HG03039 (cell line): Measurements from ENCODE around the gene POU5F1.
"Not testable (repeated sequence)": the region's sequence is repeated elsewhere in the genome, so short reads cannot be mapped to it uniquely, and the experiment has no call there.

Experiments
- ATAC-seq: cut with Tn5 transposase; IDR thresholded peaks from one replicate; pipeline ENCODE4 v1.9.1; 2021; ENCODE audit warnings: mild to moderate bottlenecking, moderate library complexity; ENCODE audit not compliant: unreplicated experiment

Gene POU5F1

DNA sequence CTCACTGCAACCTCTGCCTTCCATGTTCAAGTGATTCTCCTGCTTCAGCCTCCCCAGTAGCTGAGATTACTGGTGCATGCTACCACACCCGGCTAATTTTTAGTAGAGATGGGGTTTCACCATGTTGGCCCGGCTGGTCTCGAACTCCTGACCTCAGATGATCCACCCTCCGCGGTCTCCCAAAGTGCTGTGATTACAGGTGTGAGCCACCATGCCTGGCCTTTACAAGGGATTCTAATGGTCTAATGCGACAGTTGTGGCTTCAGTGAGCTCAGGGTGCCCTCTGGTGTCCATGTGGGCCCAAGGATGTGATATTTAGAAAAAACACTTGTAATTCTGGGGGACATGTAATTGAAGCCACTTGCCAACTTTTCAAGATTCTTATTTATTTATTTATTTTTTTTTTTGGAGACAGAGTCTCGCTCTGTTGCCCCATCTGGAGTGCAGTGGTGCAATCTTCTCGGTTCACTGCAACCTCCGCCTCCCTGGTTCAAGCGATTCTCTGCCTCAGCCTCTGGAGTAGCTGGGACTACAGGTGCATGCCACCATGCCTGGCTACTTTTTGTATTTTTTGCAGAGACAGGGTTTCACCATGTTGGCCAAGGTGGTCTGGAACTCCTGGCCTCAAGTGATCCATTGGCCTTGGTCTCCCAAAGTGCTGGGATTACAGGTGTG, 22.1 kb upstream of the POU5F1 start:
- ATAC-seq = not testable (repeated sequence)

- no peak for ATAC-seq
Observed at GRCh38 chr6:31190488-31190887, 20.0 kb upstream of the POU5F1 start.

DNA sequence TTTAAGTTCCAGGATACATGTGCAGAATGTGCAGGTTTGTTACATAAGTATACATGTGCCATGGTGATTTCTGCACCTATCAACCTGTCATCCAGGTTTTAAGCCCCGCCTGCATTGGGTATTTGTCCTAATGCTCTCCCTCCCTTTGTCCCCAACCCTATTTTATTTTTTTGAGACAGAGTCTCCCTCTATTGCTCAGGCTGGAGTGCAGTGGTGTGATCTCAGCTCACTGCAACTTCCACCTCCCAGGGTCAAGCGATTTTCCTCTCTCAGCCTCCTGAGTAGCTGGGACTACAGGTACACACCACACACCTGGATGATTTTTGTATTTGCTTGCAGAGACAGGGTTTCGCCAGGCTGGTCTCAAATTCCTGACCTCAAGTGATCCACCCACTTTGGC, 18.7 kb upstream of the POU5F1 start:
- ATAC-seq = not testable (repeated sequence)

GRCh38 chr6:31187780-31188194, 17.3 kb upstream of the POU5F1 start:
- ATAC-seq = no peak

DNA sequence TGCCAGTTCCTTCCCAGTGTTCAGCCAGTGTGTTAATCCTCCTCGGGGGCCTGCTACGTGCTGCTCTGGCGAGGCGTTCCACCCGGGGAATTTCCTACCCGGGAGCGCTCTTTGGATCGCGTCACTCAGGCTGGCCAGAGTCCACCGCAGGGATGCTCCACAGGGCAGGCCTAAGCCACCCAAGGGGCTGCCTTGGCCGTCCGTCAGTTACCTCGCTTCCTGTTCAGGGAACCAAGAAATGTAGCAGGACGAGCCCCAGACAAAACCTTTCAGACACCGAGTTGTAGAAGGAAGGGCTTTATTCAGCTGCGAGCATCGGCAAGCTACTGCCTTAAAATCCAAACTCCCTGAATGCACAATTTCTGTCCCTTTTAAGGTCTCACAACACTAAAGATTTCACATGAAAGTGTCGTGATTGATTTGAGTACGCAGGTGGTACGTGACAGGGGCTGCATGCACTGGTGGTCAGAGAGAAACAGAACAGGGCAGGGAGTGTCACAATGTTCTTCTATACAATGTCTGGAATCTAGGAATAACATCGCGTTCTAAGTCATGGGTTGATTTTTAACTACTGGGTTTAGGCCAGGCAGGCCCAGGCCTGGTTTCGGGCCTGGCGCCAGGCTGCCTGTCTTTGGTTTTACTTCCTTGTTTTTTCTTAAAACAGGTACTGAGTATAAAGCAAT, 15.7 kb upstream of the POU5F1 start:
- no peak for ATAC-seq

- ATAC-seq = not testable (repeated sequence)
Observed at GRCh38 chr6:31185695-31186051, 15.2 kb upstream of the POU5F1 start.

GRCh38 chr6:31183859-31184258, 13.4 kb upstream of the POU5F1 start:
- ATAC-seq = not testable (repeated sequence)

DNA sequence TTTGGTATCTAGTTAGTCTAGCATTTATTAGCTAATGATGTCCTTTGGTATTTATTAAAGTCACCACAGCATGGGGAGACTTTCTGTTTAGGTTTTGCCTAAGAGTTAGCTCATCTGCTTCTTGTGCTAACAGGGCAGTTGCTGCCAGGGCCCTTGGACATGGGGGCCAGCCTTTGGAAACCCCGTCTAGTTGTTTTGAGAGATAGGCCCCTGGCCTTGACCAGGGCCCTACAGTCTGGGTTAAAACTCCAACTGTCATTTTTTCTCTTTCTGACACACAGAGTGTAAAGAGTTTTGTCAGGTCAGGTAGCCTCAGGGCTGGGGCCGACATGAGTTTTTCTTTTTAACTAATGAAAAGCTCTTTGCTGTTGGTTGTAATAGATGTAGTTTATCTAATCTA, 12.8 kb upstream of the POU5F1 start:
- ATAC-seq = not testable (repeated sequence)

- ATAC-seq = no peak
Observed at GRCh38 chr6:31180500-31180899, 10.0 kb upstream of the POU5F1 start.

DNA sequence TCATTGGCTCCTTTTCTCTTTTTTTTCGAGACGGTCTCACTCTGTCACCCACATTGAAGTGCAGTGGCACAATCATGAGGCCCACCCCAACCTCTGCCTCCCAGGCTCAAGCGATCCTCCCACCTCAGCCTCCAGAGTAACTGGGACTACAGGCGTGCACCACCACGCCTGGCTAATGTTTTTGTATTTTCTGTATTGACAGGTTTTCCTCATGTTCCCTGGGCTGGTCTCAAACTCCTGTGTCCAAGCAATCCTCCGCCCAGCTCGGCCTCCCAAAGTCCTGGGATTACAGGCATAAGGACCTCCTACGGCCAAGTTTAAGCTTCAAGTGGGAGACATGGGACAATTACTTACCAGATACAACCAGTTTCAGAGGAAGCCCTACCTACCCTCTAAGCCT, 9.4 kb upstream of the POU5F1 start:
- no peak for ATAC-seq

DNA sequence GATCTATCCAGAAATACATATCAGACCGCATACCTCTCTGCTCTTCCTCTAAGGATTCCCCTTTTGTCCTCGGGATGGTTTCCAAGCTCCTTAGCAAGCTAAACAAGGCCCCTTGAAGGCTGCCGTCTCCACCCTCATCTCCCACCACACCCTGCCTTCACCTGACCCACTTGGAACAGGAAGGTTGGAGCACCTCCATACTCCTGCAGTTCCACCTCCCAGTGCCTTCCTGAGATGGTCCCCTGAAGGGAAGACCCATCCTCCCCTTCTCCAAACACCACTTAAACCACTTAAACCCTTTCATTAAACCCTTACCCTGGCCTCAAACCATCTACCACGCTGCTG, 8.5 kb upstream of the POU5F1 start:
- no peak for ATAC-seq

- no peak for ATAC-seq
Observed at GRCh38 chr6:31178143-31179041, 7.9 kb upstream of the POU5F1 start.

- no peak for ATAC-seq
Observed at GRCh38 chr6:31175971-31176370, 5.5 kb upstream of the POU5F1 start.

- ATAC-seq = no peak
Observed at GRCh38 chr6:31174378-31174777, 3.9 kb upstream of the POU5F1 start.

GRCh38 chr6:31173406-31173805, 2.9 kb upstream of the POU5F1 start:
- ATAC-seq = no peak

DNA sequence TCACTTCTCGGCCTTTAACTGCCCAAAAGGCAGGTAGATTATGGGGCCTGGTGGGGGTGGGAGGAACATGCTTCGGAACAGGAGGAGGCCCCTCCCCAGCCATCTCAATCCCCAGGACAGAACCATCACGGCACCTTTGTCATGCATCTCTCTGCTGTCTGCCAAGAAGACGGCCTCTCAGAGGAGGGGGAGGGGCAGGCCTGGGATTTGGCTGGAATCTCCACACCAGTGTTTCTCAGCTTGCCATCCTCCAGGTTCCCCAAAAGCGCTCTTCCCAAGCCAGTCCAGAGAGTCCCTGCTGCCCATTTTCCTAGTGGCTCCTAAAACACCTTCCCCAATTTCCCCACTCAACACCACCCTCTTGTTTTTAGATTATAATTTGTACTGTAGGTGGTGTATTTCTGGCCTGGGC, 2.5 kb upstream of the POU5F1 start:
- no peak for ATAC-seq

DNA sequence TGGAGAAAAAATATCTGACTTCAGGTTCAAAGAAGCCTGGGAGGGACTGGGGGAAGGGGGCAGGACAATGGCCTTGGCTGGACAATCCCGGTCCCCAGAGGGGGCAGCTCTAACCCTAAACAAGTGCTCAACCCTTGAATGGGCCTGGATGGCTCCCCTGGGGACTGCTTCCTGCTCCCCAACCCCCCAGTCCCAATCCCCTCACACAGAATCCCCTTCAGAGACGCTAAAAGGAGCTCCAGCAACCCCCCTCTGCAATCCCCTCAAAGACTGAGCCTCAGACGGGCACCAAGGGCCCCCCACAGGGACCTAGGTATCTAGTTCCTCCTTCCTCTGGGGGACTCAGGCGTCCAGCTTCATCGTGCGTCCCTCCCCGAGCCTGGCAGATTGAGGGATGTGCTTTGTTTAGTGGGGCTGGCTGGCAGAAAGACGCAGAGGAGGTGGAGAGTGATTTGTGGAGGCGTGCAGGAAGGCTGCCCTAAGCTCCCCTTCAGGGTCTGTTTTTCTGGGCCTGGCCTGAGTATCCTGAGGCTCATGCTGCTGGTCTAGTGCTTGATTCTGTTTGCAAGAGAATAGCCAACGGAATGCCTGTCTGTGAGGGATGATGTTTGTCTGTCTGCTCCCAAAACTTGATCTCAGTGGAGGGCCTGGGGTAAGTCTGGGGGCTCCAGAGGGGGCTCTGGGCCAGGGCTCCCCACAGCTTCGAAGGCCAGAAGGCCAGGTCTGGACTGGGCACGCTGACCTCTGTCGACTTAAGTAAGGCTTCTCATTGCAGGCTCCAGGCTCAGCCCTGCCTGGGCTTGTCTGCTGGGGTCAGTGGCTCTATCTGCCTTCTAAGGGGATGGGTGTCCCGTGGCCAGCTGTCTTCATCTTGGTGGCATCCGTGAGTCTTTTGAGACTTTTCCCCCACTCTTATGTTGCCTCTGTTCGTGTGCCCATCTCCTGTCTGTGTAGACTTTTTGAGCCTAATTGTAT, 1.7 kb upstream of the POU5F1 start:
- no peak for ATAC-seq

- no peak for ATAC-seq
Observed at GRCh38 chr6:31170987-31171671, 647 bp upstream of the POU5F1 start.

DNA sequence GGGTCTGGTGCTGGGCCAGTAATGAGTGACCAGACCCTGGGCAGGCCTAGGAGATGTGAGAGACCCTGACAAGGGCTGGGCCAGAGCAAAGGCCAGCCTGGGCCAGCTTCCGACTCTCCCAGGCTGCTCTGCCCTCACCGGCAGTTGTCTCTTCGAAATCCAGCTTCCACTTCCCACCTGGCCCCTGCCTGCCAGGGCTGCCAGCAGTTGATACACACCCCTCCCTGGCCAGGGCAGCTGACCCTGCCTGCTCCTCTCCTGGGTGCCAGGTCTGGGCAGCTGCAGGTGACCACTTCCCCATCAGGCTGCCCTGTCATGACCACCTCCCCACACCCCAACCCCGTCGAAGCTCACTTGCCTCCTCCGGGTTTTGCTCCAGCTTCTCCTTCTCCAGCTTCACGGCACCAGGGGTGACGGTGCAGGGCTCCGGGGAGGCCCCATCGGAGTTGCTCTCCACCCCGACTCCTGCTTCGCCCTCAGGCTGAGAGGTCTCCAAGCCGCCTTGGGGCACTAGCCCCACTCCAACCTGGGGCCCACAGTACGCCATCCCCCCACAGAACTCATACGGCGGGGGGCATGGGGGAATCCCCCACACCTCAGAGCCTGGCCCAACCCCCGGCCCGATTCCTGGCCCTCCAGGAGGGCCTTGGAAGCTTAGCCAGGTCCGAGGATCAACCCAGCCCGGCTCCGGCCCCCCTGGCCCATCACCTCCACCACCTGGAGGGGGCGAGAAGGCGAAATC, 453 bp downstream of the POU5F1 start:
- ATAC-seq = not testable (repeated sequence)
